Upper lobe of left lung (tissue), 6 donors: Measurements from ENCODE around the gene ATP5PB. TPM values are rescaled to one million over a fixed set of nuclear protein-coding genes. Genes with fewer than 3 reads are reported as not detected.

Experiments
- ATAC-seq, 2 donors: fragments of 200-7000 bp; cut with Tn5 transposase; one replicate each; pipeline ENCODE4 v1.9.1; 2022; ENCODE audit warnings: mild to moderate bottlenecking in 2 of 2, moderate library complexity in 2 of 2; ENCODE audit not compliant: low FRiP score in 2 of 2
- DNase-seq, 2 donors: peaks; one replicate each; pipeline ENCODE4 v3.0.0-alpha.2; 2019 to 2020
- H3K27ac ChIP-seq, 4 donors: fragments of 200-600 bp; sonication (generic); one replicate each; pipeline ENCODE4 v1.5.1; 2016 to 2019
- H3K27me3 ChIP-seq, 4 donors: fragments of 200-600 bp; sonication (generic); one replicate each; pipeline ENCODE4 v1.5.1; 2017 to 2019
- H3K36me3 ChIP-seq, 4 donors: fragments of 200-600 bp; sonication (generic); one replicate each; pipeline ENCODE4 v1.5.1; 2016 to 2019
- H3K4me1 ChIP-seq, 4 donors: fragments of 200-600 bp; sonication (generic); one replicate each; pipeline ENCODE4 v1.5.1; 2018 to 2019
- H3K4me3 ChIP-seq, 4 donors: fragments of 200-600 bp; sonication (generic); one replicate each; pipeline ENCODE4 v1.5.1; 2017 to 2019; ENCODE audit warnings: mild to moderate bottlenecking in 2 of 4, moderate library complexity in 1 of 4
- H3K9me3 ChIP-seq, 4 donors: fragments of 200-600 bp; sonication (generic); one replicate each; pipeline ENCODE4 v1.5.1; 2018 to 2019
- CTCF ChIP-seq, 6 experiments: fragments of 450-650 bp in 4 of 6; fragments of 200-600 bp in 2 of 6; sonication (generic) in 2 of 6; IDR thresholded peaks; one replicate each; pipeline ENCODE4 v1.5.1; 2016 to 2019; ENCODE audit warnings: antibody characterized with exemption in 6 of 6
- EP300 ChIP-seq, 4 donors: sonication (generic); formaldehyde crosslinking; IDR thresholded peaks; one replicate each; pipeline ENCODE4 v1.5.1; 2017; ENCODE audit warnings: antibody characterized with exemption in 4 of 4, control low read depth in 2 of 4
- POLR2A ChIP-seq, 4 donors: fragments of 450-650 bp; IDR thresholded peaks; one replicate each; pipeline ENCODE4 v1.5.1; 2016 to 2017; ENCODE audit warnings: antibody characterized with exemption in 4 of 4, mild to moderate bottlenecking in 2 of 4
- POLR2AphosphoS5 ChIP-seq, 2 donors: sonication (generic); formaldehyde crosslinking; IDR thresholded peaks; one replicate each; pipeline ENCODE4 v1.5.1; 2017; ENCODE audit warnings: antibody characterized with exemption in 2 of 2
- WGBS, 2 donors: methylation state at CpG; one replicate each; pipeline ENCODE4 v1.1.5; 2017 to 2018; 5-methylcytosine and 5-hydroxymethylcytosine counted together
- small RNA-seq, 4 donors: library from RNA; depleted of rRNA; stranded (forward); fragments of <200 nt; gene quantifications; one replicate each; pipeline ENCODE3, GENCODE V24; 2016
- total RNA-seq, 6 donors: library from RNA; depleted of rRNA in 4 of 6; stranded (reverse); fragments of >200 nt in 4 of 6; gene quantifications; one replicate each; pipeline versions ENCODE4 v1.1.0 to v1.2.1, GENCODE V29; 2016 to 2021
- donor health status: DM: no; HTN: no; CAD: no; lungs with moderate emphysema.
- donor health status: DM: no; HTN: yes; CAD: no; lungs with severe emphysema.

The ATP5PB gene
- total RNA-seq, 6 donors from 2014 or later: 38.8 to 149 (median 132) TPM

DNA sequence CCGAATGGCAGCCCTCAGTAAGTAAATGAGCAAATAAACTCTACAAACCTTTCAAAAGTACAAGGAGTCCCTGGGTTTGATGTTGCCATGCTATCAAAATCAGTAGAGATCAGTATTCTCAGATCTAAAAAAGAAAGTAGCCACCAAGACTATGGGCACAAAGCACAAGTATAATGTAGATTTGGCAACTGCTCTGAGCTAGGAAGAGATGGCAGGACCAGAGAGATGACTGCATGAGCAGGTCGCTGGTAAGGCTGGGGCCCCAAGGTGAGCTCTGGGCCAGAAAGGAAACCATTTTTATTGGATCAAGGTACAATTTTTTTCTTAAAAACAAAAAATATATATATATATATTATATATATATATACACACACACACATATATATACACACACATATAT lies 57.3 kb downstream of the ATP5PB start:
- H3K4me3 ChIP-seq: no peak overlapping the region
- TF ChIP-seq CTCF (IDR thresholded peaks at IDR 0.05) (no peak), POLR2A (IDR thresholded peaks at IDR 0.05) (no peak), POLR2AphosphoS5 (IDR thresholded peaks at IDR 0.05) (no peak), EP300 (IDR thresholded peaks at IDR 0.05) (no peak)

DNA sequence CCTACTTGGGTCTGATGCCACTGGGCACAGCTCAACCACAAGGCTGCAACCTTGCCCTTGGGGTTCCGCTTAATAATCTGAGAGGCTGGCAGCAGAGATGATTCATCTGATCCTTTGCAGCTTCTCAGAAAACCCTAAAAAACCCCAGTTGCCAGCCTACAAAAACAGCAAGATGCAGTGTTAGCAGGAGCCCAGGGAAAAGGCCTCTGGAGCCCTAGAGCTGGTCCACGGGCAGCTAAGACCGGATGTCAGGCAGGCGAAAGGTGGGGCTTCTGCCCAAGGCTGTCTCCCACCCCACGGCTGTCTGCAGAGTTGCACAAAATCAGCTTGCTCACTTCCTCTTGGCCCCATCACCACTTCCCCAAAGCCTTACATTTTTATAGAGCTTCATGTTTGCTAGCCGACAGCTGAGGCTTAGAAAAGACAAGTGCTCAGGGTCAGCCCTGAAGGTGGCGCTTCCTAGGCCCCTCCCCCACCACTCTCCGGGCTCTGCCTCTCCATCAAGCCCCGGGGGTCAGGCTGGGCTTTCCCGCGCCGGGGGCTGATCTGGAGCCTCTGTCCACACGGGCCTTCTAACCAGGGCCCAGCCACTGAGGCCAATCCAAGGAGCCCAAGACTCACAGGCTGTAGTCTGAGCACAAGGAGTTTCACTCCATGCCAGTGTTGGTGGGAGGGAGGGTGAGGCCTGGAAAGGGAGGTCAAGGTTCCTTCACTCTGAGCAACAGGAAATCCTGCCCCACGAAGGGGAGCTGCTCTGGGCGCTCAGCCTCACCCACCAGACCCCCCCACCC lies 58.3 kb downstream of the ATP5PB start:
- WGBS, 2 donors: 0 to 6% methylated on average over 4 to 15 of the region's 15 CpGs
- Histone ChIP-seq H3K27me3 (no peaks in the 10 kb centered on the region), H3K4me3 (peak overlapping the region in 3 of 4 donors; percentile 19 to 36 (median 34)), H3K36me3 (no peaks in the 10 kb centered on the region), H3K4me1 (peaks cover 45 to 85% (median 60%) of the 10 kb centered on the region in 4 donors), H3K27ac (peak overlapping the region; percentile 93 to 98 (median 94)), H3K9me3 (no peaks in the 10 kb centered on the region)
- ATAC-seq: peak; percentile 86 to 87
- DNase-seq: peak; percentile 85 to 90
- TF ChIP-seq POLR2A (IDR thresholded peaks at IDR 0.05) (peak in 2 of 4 donors; percentile 20 to 59), POLR2AphosphoS5 (IDR thresholded peaks at IDR 0.05) (peak in 1 of 2 donors; percentile 57), CTCF (IDR thresholded peaks at IDR 0.05) (no peak)

More for the DNA sequence above, 57.3 kb downstream of the ATP5PB start:
- H3K27ac ChIP-seq: peak overlapping the region; percentile 93 to 98 (median 94)
- H3K9me3 ChIP-seq: no peaks in the 10 kb centered on the region
- no peak for DNase-seq
- no peaks in the 10 kb centered on the region for H3K27me3 ChIP-seq
- H3K4me1 ChIP-seq: peaks cover 39 to 76% (median 55%) of the 10 kb centered on the region in 4 donors
- WGBS, 2 donors: 35 to 45% methylated on average over 2 of the region's 2 CpGs
- no peaks in the 10 kb centered on the region for H3K36me3 ChIP-seq
- ATAC-seq: no peak

GRCh38 chr1:111509997-111510375 lies 60.7 kb downstream of the ATP5PB start:
- Histone ChIP-seq H3K4me3 (no peak overlapping the region), H3K36me3 (no peaks in the 10 kb centered on the region), H3K4me1 (peaks cover 61 to 94% (median 68%) of the 10 kb centered on the region in 4 donors), H3K9me3 (no peaks in the 10 kb centered on the region), H3K27ac (peak overlapping the region in 3 of 4 donors; percentile 5 to 98 (median 93)), H3K27me3 (no peaks in the 10 kb centered on the region)
- no peak for TF ChIP-seq CTCF (IDR thresholded peaks at IDR 0.05)
- no peak for TF ChIP-seq EP300 (IDR thresholded peaks at IDR 0.05)
- no peak for TF ChIP-seq POLR2A (IDR thresholded peaks at IDR 0.05)
- TF ChIP-seq POLR2AphosphoS5 (IDR thresholded peaks at IDR 0.05): no peak
- 49 to 51% methylated on average over 3 of the region's 3 CpGs for WGBS, 2 donors
- ATAC-seq: no peak
- DNase-seq: no peak

DNA sequence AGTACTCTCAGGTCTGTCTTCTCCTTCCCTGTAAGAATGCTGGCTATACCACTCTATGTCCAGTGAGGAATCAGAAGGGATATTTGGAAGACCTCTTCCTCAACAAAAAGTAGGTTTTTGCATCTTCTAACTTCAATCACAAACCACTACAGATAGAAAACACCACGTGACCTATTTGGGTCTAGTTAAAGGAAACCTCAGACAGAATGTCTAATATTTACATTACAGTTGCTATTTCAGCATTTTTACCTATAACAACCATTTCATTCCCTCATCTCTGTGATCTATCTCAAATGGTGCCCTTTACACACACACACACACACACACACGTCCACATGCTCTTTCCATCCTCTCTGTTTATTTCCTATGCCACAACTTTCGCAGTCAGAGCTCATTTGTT lies 62.1 kb downstream of the ATP5PB start:
- no peaks in the 10 kb centered on the region for H3K9me3 ChIP-seq
- TF ChIP-seq EP300 (IDR thresholded peaks at IDR 0.05): no peak
- TF ChIP-seq POLR2AphosphoS5 (IDR thresholded peaks at IDR 0.05): no peak
- no peak for TF ChIP-seq POLR2A (IDR thresholded peaks at IDR 0.05)
- no peak for TF ChIP-seq CTCF (IDR thresholded peaks at IDR 0.05)
- H3K4me1 ChIP-seq: peaks cover 71 to 95% (median 74%) of the 10 kb centered on the region in 4 donors
- no peak overlapping the region for H3K27ac ChIP-seq
- no peaks in the 10 kb centered on the region for H3K27me3 ChIP-seq
- H3K36me3 ChIP-seq: no peaks in the 10 kb centered on the region
- WGBS, 2 donors: 73 to 74% methylated on average over 3 of the region's 3 CpGs
- DNase-seq: no peak
- no peak for ATAC-seq
- no peak overlapping the region for H3K4me3 ChIP-seq

Small RNAs within 50 kb of the gene (small RNA-seq; reads per million reads assigned to genes)
- gene RF00019: 0 reads per million in 4 donors
- gene RNU6-792P: 0 to 0.11 (median 0) reads per million in 4 donors

Other genes with a start within 250 kb of the ATP5PB start
- 100 to 1,000 TPM in 1 of 6 donors, 10 to 100 TPM in 5; 44.4 to 154 (median 64.8) TPM for gene DENND2D, start 248.8 kb upstream of the ATP5PB start, total RNA-seq
- gene CHI3L2, start 221.8 kb upstream of the ATP5PB start, total RNA-seq: 100 to 1,000 TPM in 1 of 6 donors, 10 to 100 TPM in 4, 1 to 10 TPM in 1; 2.1 to 115 (median 21.3) TPM
- gene CHIA, start 158.6 kb upstream of the ATP5PB start, total RNA-seq: 100 to 1,000 TPM in 1 of 6 donors, 10 to 100 TPM in 2, 1 to 10 TPM in 2, not detected in 1; 1.1 to 207 (median 18.9) TPM
- 1 to 10 TPM; 1.2 to 4.2 (median 2.5) TPM for gene OVGP1, start 21.7 kb upstream of the ATP5PB start, total RNA-seq
- gene WDR77, start 208 bp upstream of the ATP5PB start, total RNA-seq: 10 to 100 TPM; 11.3 to 32.2 (median 22.1) TPM
- gene C1orf162, start 24.5 kb downstream of the ATP5PB start, total RNA-seq: 100 to 1,000 TPM in 1 of 6 donors, 10 to 100 TPM in 5; 31.4 to 114 (median 52.6) TPM
- gene ADORA3, start 54.2 kb downstream of the ATP5PB start, total RNA-seq: 10 to 100 TPM in 1 of 6 donors, 1 to 10 TPM in 5; 2.1 to 10.0 (median 7.3) TPM
- gene TMIGD3, start 54.2 kb downstream of the ATP5PB start, total RNA-seq: 10 to 100 TPM in 1 of 6 donors, 1 to 10 TPM in 5; 2.0 to 36.7 (median 4.6) TPM
- gene RAP1A, start 170.3 kb downstream of the ATP5PB start, total RNA-seq: 100 to 1,000 TPM in 2 of 6 donors, 10 to 100 TPM in 4; 16.8 to 115 (median 82.6) TPM